Heart left ventricle (tissue), 16 donors: ENCODE data around the gene COA4. TPM values are rescaled to one million over a fixed set of nuclear protein-coding genes. Genes with fewer than 3 reads are reported as not detected.

ENCODE experiments used
- ATAC-seq, 4 donors: fragments of 200-7000 bp; cut with Tn5 transposase; one replicate each; pipeline ENCODE4 v1.9.1; 2020 to 2022; ENCODE audit warnings: moderate library complexity in 4 of 4, mild to moderate bottlenecking in 3 of 4, moderate number of reproducible peaks in 1 of 4
- DNase-seq, 5 donors: peaks; one replicate each; pipeline ENCODE4 v3.0.0-alpha.2; 2020
- H3K27ac ChIP-seq, 12 donors: fragments of 200-600 bp; sonication (generic) in 4 of 12; one replicate each; pipeline versions ENCODE4 v1.5.0 to v1.8.0; 2016 to 2022; ENCODE audit warnings: mild to moderate bottlenecking in 2 of 12
- H3K27me3 ChIP-seq, 9 donors: fragments of 200-600 bp; sonication (generic) in 2 of 9; one replicate each; pipeline versions ENCODE4 v1.5.1 to v1.8.0; 2016 to 2022; ENCODE audit warnings: mild to moderate bottlenecking in 3 of 9
- H3K36me3 ChIP-seq, 9 donors: fragments of 200-600 bp; sonication (generic) in 2 of 9; one replicate each; pipeline versions ENCODE4 v1.5.0 to v1.8.0; 2018 to 2022; ENCODE audit warnings: mild to moderate bottlenecking in 2 of 9
- H3K4me1 ChIP-seq, 12 donors: fragments of 200-600 bp; sonication (generic) in 4 of 12; one replicate each; pipeline versions ENCODE4 v1.5.0 to v1.8.0; 2016 to 2022; ENCODE audit warnings: mild to moderate bottlenecking in 3 of 12
- H3K4me3 ChIP-seq, 12 donors: fragments of 200-600 bp; sonication (generic) in 4 of 12; one replicate each; pipeline versions ENCODE4 v1.5.0 to v1.8.0; 2017 to 2022; ENCODE audit warnings: mild to moderate bottlenecking in 9 of 12, moderate library complexity in 4 of 12
- H3K9me3 ChIP-seq, 12 donors: fragments of 200-600 bp; sonication (generic) in 4 of 12; one replicate each; pipeline versions ENCODE4 v1.5.0 to v1.8.0; 2016 to 2022; ENCODE audit warnings: mild to moderate bottlenecking in 1 of 12
- POLR2A ChIP-seq, 2 donors: fragments of 450-650 bp; IDR thresholded peaks; one replicate each; pipeline ENCODE4 v1.6.1; 2017; ENCODE audit warnings: antibody characterized with exemption in 2 of 2, mild to moderate bottlenecking in 2 of 2, moderate library complexity in 2 of 2
- WGBS, 4 donors: extraction: QIAGEN DNeasy Blood & Tissue Kit in 2 of 4; methylation state at CpG; one replicate each; pipeline versions ENCODE4 v1.1.5 to v1.1.7; 2013 to 2018; 5-methylcytosine and 5-hydroxymethylcytosine counted together
- intact Hi-C, 10 donors: fragments of 100-400 bp; cut with DNase I; formaldehyde crosslinking; loops; one replicate each; pipeline versions ENCODE4 v1.11.1 to v1.14.2; 2022
- polyA plus RNA-seq, 2 donors: library from polyadenylated mRNA; stranded (reverse); fragments of 200-250 nt; gene quantifications; one replicate each; pipeline ENCODE4 v1.2.3, GENCODE V29; 2013
- total RNA-seq, 9 donors: library from RNA; depleted of rRNA in 2 of 9; stranded (reverse); fragments of >200 nt in 2 of 9; fragmentation: NEBNext Ultra II Directional in 3 of 9; extraction: Animal tissue kit (Norgen Biotek cat#: 25700) in 3 of 9; gene quantifications; one replicate each; pipeline versions ENCODE4 v1.1.0 to v1.2.4, GENCODE V29; 2016 to 2023
- TF ChIP-seq, protein P1 (sequence below), 12 donors: fragments of 200-600 bp; sonication (generic) in 4 of 12; IDR thresholded peaks; one replicate each; pipeline versions ENCODE4 v1.5.0 to v1.8.0; 2018 to 2022; ENCODE audit warnings: antibody characterized with exemption in 12 of 12, mild to moderate bottlenecking in 5 of 12
- donor health status: ischemic (EF 13 %, LVEDD 7.1; RV severe dilation, severe dysfunction).
- donor health status: healthy with polysubstance abuse.
- donor health status: DM: no; HTN: yes; CAD: no.
- donor health status: DM: no; HTN: no; CAD: no.
- donor health status: ischemic (EF 25% LVEDD 6.9; RV normal size, moderate dysfunction).
- donor health status: ischemic (EF 25% LVEDD 5.7; RV mildly dilated, moderate dysfunction).
- donor health status: healthy.
- donor health status: DM: yes; HTN: yes; CAD: no.
- donor health status: ischemic (EF 35%, LVEDD 5.7; RV mildly dilated, moderate dysfunction).
- donor health status: nonischemic (EF 11% LVEDD 7.7; RV severe dilation, severe dysfunction).
- donor health status: DM: yes; HTN: yes; CAD: no.
- donor health status: PGD.
- donor health status: ischemic (EF 29% LVEDD 5.4; RV normal size, mild dysfunction).
- donor health status: nonischemic (EF 23%, LVEDD 6.1; RV moderate dilation, normal function).

Gene COA4
- total and polyA plus RNA-seq, 11 donors: 46.0 to 136 (median 57.7) TPM

DNA sequence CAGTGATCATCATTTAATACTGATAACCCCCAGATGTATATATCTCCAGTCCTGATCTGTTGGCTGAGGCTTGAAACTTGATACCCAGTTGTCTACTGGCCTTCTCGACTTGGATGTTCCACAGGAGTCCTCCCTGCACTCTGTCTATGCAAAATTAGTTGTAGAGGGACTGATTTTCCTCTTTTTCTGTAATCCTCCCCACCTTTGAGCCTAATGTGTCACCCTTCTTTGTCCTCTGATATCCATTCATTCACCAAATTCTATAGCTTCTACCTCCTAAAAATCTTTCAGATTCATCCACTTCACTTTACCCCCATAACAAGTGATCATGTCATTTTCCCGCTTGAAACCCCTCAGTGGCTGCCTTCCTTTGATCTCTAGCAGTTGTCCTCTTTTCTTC is 16.4 kb downstream of the COA4 start:
- Histone ChIP-seq H3K27me3 (no peaks in the 10 kb centered on the region), H3K4me1 (peaks cover 0 to 14% (median 0%) of the 10 kb centered on the region in 12 donors), H3K9me3 (no peaks in the 10 kb centered on the region), H3K27ac (no peak overlapping the region), H3K36me3 (peaks cover 0 to 57% (median 33%) of the 10 kb centered on the region in 9 donors), H3K4me3 (no peak overlapping the region)
- ATAC-seq (no peak), DNase-seq (no peak)
- 64 to 76% (median 68%) methylated on average over 2 of the region's 2 CpGs for WGBS, 4 donors
- intact Hi-C loops: no loop called here
- no peak for TF ChIP-seq POLR2A (IDR thresholded peaks at IDR 0.05)
- TF ChIP-seq, protein P1, sequence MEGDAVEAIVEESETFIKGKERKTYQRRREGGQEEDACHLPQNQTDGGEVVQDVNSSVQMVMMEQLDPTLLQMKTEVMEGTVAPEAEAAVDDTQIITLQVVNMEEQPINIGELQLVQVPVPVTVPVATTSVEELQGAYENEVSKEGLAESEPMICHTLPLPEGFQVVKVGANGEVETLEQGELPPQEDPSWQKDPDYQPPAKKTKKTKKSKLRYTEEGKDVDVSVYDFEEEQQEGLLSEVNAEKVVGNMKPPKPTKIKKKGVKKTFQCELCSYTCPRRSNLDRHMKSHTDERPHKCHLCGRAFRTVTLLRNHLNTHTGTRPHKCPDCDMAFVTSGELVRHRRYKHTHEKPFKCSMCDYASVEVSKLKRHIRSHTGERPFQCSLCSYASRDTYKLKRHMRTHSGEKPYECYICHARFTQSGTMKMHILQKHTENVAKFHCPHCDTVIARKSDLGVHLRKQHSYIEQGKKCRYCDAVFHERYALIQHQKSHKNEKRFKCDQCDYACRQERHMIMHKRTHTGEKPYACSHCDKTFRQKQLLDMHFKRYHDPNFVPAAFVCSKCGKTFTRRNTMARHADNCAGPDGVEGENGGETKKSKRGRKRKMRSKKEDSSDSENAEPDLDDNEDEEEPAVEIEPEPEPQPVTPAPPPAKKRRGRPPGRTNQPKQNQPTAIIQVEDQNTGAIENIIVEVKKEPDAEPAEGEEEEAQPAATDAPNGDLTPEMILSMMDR (IDR thresholded peaks at IDR 0.05): no peak

DNA sequence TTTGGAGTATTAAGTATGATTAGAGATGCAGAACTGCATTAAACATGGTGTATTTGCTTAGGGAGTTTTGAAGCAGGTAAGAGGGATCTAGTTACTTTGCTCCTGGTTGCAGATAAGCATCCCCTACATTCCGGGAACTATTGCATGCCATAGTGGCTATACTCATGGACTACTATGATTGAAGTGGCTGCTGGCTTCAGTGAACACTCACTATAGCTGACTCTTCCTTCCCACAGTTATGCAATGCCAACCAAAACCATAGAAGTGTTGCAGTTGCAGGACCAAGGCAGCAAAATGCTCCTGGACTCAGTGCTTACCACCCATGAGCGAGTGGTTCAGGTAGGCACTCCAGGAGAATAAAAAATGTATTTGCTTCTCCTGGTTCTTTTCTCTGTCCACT is 17.0 kb downstream of the COA4 start:
- no peak for ATAC-seq
- intact Hi-C loops: loop anchor here in 1 of 10 donors (10.0 kb wide), 1 partner anchor 155 kb away; no protein-coding TSS in a partner anchor

DNA sequence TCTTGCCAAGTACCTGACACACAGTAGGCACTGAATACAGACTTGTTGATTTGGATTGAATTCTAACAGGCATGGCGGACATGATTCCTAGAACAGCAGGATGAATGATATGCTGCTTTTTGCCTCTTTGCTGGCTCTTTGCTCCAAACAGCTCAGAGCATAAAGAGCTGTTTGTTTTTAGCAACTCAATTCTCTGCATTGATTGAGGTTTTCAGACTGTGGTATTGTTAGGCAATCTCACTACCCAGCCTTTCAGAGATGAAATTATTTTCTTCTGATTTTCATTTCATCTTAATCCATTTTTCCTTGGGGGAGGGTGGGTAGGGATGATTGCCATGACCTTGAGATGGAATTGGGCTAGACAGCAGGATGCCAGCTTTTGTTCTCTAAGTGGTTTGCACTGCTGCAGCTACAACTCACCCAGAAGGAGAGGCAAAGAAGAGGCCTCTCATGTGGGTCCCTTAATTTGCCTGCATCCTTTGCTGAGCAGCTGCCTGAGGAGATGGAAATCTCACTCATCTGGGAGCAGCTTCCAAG is 20.5 kb downstream of the COA4 start:
- peak overlapping the region in 8 of 12 donors; percentile 13 to 59 (median 46) for H3K27ac ChIP-seq
- intact Hi-C loops: loop anchor here in 1 of 10 donors (10.0 kb wide), 1 partner anchor 159 kb away; no protein-coding TSS in a partner anchor

More for the DNA sequence above, 17.0 kb downstream of the COA4 start:
- H3K27ac ChIP-seq: no peak overlapping the region
- peaks cover 0 to 14% (median 0%) of the 10 kb centered on the region in 12 donors for H3K4me1 ChIP-seq
- TF ChIP-seq, protein P1 (IDR thresholded peaks at IDR 0.05): no peak
- TF ChIP-seq POLR2A (IDR thresholded peaks at IDR 0.05): no peak
- no peaks in the 10 kb centered on the region for H3K27me3 ChIP-seq
- H3K9me3 ChIP-seq: no peaks in the 10 kb centered on the region
- 81 to 94% (median 89%) methylated on average over 2 of the region's 2 CpGs for WGBS, 4 donors
- H3K36me3 ChIP-seq: peaks cover 0 to 55% (median 28%) of the 10 kb centered on the region in 9 donors
- no peak for DNase-seq
- H3K4me3 ChIP-seq: no peak overlapping the region

DNA sequence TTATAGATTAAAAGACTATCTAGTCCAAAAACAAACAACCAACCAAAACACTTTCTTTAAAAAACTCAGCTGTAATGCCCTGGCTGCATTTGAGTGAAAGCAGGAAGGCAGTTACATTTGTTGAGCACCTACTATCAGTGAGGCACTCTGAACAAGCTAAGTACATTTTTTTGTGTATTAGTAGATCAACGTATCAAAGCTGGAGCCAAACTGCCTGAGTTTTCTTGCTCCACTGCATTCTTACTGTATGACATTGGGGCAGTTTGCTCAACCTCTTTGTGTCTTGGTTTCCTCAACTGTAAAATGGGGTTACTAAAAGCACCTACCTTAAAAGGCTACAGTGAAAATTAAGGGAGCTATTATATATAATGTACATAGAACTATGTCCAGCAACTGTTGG is 22.0 kb downstream of the COA4 start:
- Histone ChIP-seq H3K36me3 (peaks cover 0 to 15% (median 2%) of the 10 kb centered on the region in 9 donors), H3K27ac (no peak overlapping the region), H3K4me1 (peaks cover 0 to 24% (median 4%) of the 10 kb centered on the region in 12 donors), H3K27me3 (no peaks in the 10 kb centered on the region), H3K4me3 (no peak overlapping the region), H3K9me3 (no peaks in the 10 kb centered on the region)
- WGBS, 4 donors: 69 to 90% (median 81%) methylated on average over 1 of the region's 1 CpG
- DNase-seq (no peak), ATAC-seq (no peak)
- TF ChIP-seq POLR2A (IDR thresholded peaks at IDR 0.05): no peak
- TF ChIP-seq, protein P1 (IDR thresholded peaks at IDR 0.05): no peak
- intact Hi-C loops: loop anchor here in 1 of 10 donors (10.0 kb wide), 1 partner anchor 160 kb away; no protein-coding TSS in a partner anchor

More for the DNA sequence above, 20.5 kb downstream of the COA4 start:
- Histone ChIP-seq H3K4me1 (peaks cover 0 to 23% (median 4%) of the 10 kb centered on the region in 12 donors), H3K9me3 (no peaks in the 10 kb centered on the region), H3K36me3 (peaks cover 0 to 28% (median 8%) of the 10 kb centered on the region in 9 donors), H3K4me3 (no peak overlapping the region), H3K27me3 (no peaks in the 10 kb centered on the region)
- 52 to 71% (median 58%) methylated on average over 1 of the region's 1 CpG for WGBS, 4 donors
- TF ChIP-seq POLR2A (IDR thresholded peaks at IDR 0.05): no peak
- TF ChIP-seq, protein P1 (IDR thresholded peaks at IDR 0.05): no peak
- DNase-seq: no peak
- peak in 3 of 4 donors; percentile 12 to 49 (median 31) for ATAC-seq
